HG03064 (cell line): ENCODE data around the gene CYB5R4.
"Not testable (repeated sequence)": the region's sequence is repeated elsewhere in the genome, so short reads cannot be mapped to it uniquely, and the experiment has no call there.

Experiments
- ATAC-seq: cut with Tn5 transposase; IDR thresholded peaks from one replicate; pipeline ENCODE4 v1.9.1; 2021; ENCODE audit warnings: low read depth; ENCODE audit not compliant: unreplicated experiment

Gene CYB5R4

DNA sequence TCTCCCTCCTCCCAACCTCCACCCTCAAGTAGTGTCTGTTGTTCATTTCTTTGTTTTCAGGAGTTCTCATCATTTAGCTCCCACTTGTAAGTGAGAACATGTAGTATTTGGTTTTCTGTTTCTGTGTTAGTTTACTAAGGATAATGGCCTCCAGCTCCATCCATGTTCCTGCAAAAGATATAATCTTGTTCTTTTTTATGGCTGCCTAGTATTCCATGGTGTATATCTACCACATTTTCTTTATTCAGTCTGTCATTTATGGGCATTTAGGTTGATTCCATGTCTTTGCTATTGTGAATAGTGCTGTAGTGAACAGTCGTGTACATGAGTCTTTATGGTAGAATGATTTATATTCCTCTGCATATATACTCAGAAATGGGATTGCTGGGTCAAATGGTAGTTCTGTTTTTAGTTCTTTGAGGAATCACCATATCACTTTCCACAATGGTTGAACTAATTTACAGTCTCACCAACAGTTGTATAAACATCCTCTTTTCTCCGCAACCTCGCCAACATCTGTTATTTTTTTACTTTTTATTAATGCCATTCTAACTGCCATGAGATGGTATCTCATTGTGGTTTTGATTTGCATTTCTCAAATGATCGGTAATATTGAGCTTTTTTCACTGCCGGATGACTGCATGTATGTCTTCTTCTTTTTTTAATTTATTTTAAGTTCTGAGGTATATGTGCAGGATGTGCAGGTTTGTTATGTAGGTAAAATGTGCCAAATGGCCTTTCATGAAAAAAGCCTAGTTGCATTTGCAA is 48.3 kb downstream of the CYB5R4 start:
- ATAC-seq: not testable (repeated sequence)

DNA sequence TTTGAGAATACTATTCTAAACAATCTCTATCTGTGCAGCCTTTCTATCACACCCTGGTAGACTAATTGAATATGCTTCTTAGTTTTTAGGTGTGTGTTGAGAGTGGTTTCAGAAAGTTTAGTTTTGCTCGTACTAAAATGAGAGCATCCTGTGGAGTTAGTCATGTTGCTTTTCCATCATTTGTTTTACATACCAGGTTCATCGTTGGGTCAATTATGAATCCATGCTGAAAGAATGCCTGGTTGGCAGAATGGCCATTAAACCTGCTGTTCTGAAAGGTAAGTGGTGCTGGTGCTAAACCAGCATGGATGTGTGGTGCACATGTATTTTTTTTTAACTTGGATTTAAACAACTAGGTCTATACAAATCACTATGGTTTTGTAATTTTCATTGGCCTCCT is 49.3 kb downstream of the CYB5R4 start:
- ATAC-seq: no peak

DNA sequence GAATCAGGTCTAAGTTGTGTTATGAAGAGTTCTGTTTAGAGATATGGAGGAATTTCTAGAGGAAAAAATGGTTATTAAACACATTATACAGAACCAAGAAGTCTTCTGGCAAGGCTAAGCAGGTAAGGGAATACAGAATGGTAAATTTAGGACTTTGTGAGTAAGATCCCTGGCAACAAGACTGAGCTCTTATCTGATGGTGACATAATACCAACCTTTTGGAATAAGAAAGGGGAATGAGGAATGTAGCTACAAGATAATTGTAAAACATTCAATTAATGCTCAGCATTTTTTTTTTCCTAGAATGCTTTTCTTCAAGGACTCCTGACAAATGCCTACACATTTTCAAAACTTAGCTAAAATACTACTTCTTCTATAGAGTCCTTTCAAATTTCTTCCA is 51.8 kb downstream of the CYB5R4 start:
- no peak for ATAC-seq

DNA sequence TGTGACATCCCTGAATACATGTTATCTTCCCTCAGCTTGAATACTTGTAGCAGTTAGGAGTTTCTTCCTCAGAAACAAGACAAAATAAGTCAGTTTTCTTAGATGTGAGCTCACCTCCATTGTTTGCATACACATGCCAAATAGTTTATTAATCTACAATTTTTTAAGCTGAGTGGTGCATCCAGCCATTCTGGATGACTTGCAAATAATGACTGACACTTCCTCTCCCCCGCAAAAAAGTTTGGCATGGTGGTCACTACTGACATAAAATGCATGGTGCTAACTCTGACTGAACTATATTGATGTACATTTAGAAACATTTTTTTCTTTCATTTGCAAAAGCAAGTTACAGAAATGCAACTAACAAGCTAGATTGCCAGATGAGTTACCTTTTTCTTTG is 55.5 kb downstream of the CYB5R4 start:
- ATAC-seq: no peak

DNA sequence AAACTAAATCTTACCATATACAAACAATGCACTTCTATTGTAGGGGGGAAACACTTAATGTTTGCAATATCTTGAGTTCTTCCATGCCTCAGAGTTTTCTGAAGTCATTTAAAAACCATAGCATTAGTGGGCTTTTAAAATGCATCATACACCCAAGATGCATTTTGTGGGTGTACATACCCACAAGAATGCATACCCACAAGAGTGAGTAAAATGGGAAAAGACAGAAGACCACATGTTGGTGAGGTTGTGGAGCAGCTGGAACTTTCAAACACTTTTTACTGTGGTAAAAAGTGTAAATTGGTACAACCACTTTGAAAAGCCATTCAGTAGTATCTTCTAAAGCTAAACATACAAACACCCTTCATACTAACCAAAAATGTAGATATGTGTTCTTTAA is 57.5 kb downstream of the CYB5R4 start:
- no peak for ATAC-seq

- ATAC-seq: no peak
Observed at GRCh38 chr6:83920017-83920416, 60.5 kb downstream of the CYB5R4 start.

DNA sequence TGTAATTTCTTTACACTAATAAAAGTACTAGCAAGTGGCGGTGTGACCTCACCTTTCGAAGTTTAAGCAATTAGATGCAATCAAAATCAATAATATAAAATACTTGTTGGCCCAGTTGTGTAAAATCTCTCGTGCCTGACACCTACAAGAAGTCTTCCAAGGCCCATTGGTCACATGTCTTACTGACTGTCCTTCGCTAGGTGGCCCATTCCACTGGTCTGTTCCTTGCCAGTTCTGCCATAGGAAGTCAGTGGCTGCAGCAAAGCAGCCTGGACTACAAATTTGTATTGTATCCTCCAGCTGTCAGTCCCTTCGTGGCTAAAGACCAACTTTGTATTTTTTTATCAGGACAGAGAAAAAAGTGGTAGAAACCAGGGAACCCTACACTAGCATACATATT is 61.8 kb downstream of the CYB5R4 start:
- no peak for ATAC-seq

DNA sequence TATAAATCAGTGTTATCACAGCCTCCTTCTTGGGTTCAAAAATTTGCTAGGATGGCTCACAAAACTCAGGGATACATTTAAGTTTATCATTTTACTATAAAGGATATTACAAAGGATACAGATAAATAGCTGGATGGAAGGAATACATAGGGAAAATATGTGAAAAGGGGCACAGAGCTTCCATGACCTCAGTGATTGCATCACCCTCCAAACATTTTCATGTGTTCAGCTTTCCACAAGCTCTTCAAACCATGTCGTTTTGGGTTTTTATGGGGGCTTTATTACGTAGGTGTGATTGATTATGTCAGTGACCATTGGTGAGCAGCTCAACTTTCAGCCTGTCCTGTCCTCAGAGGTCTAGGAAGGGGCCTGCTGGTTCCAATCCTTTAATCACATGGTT is 68.0 kb downstream of the CYB5R4 start:
- ATAC-seq: no peak

DNA sequence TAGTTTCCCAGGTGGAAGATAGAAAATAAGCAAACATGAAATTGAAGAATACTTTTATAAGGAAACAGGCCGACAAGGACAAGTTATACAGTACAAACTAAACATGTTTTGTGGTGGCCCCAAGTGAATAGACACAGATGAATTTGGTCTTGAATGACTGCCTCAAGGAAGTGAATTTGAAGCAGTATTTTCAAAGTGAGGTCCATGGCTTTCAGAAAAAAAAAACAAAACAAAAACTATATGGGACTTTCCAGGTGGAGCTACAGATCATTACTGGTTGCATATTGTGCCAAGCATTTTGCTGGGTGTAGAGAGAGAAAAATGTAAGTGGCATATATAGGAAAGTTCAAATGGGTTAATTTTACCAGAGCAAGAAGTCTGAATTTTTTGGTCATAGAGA is 68.8 kb downstream of the CYB5R4 start:
- ATAC-seq: no peak

DNA sequence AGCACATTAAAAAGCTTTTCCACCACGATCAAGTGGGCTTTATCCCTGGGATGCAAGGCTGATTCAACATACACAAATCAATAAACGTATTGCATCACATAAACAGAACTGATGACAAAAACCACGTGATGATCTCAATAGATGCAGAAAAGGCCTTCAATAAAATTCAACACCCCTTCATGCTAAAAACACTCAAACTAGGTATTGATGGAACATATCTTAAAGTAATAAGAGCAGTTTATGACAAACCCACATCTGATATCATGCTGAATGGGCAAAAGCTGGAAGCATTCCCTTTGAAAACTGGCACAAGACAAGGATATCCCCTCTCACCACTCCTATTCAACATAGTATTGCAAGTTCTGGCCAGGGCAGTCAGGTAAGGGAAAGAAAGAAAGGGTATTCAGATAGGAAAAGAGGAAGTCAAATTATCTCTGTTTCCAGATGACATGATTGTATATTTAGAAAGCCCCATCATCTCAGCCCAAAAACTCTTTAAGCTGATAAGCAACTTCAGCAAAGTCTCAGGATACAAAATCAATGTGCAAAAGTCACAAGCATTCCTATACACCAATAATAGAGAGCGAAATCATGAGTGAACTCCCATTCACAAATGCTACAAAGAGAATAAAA is 86.8 kb downstream of the CYB5R4 start:
- not testable (repeated sequence) for ATAC-seq

DNA sequence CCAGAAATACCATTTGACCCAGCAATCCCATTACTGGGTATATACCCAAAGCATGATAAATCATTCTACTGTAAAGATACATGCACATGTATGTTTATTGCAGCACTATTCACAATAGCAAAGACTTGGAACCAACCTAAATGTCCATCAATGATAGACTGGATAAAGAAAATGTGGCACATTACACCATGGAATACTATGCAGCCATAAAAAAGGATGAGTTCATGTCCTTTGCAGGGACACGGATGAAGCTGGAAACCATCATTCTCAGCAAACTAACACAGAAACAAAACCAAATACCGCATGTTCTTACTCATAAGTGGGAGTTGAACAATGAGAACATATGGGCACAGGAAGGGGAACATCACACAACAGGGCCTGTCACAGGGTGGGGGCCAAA is 88.5 kb downstream of the CYB5R4 start:
- not testable (repeated sequence) for ATAC-seq

- no peak for ATAC-seq
Observed at GRCh38 chr6:83948851-83949250, 89.4 kb downstream of the CYB5R4 start.

DNA sequence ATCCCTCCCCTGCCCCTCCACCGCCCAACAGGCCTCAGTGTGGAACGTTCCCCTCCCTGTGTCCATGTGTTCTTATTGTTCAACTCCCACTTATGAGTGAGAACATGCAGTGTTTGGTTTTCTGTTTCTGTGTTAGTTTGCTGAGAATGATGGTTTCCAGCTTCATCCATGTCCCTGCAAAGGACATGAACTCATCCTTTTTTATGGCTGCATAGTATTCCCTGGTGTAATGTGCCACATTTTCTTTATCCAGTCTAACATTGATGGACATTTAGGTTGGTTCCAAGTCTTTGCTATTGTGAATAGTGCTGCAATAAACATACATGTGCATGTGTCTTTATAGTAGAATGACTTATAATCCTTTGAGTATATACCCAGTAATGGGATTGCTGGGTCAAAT is 91.9 kb downstream of the CYB5R4 start:
- not testable (repeated sequence) for ATAC-seq

DNA sequence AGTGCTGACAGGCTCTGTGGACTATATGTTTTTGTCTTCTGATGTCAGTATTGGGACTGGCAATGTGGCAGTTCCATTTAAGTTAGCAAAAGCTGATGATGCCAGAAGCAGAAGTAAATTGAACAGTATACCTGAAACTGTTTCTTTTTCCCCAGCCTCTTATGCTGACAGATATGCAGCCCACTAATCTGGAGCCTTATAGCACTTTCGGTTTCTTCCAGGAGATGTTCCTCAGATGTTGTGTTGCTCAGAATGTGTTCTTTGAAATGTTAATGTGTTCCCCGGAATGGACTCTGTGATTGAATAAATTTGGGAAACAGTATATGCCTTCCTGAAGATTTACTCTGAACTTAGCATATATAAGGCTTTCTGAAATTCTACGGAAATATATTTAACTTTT is 93.3 kb downstream of the CYB5R4 start:
- ATAC-seq: no peak

GRCh38 chr6:83954371-83954770 is 94.9 kb downstream of the CYB5R4 start:
- no peak for ATAC-seq

DNA sequence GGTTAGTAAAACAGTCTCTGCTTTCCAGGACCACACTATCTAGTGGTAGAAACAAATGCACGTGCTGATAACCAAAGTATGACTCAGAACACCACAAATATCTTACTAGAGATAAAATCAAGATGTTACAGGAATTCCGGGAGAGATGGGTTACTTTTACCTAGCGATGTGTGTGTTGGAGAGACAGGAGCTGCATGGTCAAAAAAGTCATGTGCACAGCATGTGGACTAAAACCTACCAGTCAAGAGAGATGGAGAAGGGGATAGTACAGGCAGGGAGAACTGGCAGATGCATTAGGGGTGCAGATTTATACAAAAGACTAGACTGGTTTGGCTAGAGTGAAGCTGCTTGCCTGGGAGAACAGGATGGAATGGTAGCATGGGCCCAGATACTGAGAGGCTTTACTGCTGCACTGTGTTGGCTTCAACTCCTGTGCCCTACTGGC is 98.8 kb downstream of the CYB5R4 start:
- ATAC-seq: no peak

GRCh38 chr6:83960664-83961063 is 101.2 kb downstream of the CYB5R4 start:
- ATAC-seq: peak; percentile 35

DNA sequence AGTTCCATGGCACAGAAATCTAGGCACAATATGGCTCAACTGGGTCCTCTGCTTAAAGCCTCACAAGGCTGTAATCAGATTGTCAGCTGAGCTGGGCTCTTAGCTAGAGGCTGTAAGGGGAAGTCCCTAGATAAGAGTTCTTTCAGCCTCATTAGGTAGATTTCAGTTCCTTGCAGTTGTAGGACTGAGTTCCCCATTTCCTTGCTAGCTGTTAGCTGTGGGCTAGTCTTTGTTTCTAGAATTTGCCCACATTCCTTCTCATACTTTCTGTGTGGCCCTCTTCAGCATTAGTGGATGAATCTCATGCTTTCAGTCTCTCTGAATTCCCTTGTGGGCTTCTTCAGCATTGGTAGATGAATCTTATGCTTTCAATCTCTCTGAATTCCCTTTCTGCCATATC is 103.1 kb downstream of the CYB5R4 start:
- peak; percentile 93 for ATAC-seq

GRCh38 chr6:83966539-83966938 is 107.0 kb downstream of the CYB5R4 start:
- ATAC-seq: no peak

- ATAC-seq: no peak
Observed at GRCh38 chr6:83970582-83970981, 111.1 kb downstream of the CYB5R4 start.

DNA sequence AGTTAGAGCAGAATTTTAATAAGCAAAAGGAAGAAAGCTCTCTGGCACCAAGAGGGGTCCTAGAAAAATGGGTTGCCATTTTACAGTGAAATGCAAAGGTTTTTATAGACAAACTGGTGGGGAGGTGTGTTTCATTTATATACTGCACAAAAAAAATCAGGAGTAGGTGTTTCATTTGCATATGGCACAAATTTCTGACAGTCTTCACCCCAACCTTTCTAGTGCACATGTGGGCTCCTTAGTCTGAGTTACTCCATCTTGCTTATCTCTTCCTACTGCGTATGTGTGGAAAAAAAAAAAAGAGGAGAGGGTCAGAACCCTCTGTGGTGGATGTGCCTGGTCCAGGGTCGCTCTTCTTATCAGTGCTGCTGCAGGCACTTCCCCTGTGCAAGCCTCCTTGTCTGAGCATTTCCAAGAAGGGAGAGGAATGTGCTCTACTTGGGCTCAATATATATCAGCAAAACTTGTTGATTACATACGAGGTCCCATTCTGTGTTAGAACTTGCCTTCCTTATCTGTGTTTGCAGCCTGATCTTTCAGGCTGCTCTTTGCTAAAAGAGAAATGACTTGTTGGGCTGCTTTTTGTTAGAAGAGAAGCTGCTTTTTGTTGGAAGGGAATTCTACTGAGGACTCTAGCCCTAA is 115.0 kb downstream of the CYB5R4 start:
- no peak for ATAC-seq
